SK-N-SH (cell line): ENCODE data around the gene MEP1A. TPM values are rescaled to one million over a fixed set of nuclear protein-coding genes. Genes with fewer than 3 reads are reported as not detected.

Source experiments
- CTCF ChIA-PET: fragments of 300-600, 350-600 bp; formaldehyde crosslinking; extraction: SDS; loops from one replicate; lab custom pipeline; 2021; lab: Yijun Ruan, JAX
- POLR2A ChIA-PET: fragments of 350-600 bp; sonication (Branson Sonifier 250); formaldehyde crosslinking; extraction: SDS; loops from one replicate; lab custom pipeline; 2020; ENCODE audit warnings: antibody characterized with exemption, inconsistent platforms; lab: Yijun Ruan, JAX
- DNase-seq: peaks from one replicate; pipeline ENCODE4 v3.0.0; 2012
- H2AFZ ChIP-seq: fragments of 200-600 bp; sonication (generic); 2 replicates; pipeline ENCODE4 v1.8.1; 2016; ENCODE audit warnings: antibody characterized with exemption, mild to moderate bottlenecking, low read depth
- H3F3A ChIP-seq: fragments of 200-600 bp; sonication (generic); replicated peaks from 2 replicates; pipeline ENCODE3; 2016; ENCODE audit warnings: antibody characterized with exemption, mild to moderate bottlenecking; ENCODE audit not compliant: insufficient read depth
- H3K27ac ChIP-seq, 2 experiments: fragments of 200-500 bp in 1 of 2; fragments of 200-600 bp in 1 of 2; sonication (Bioruptor generic) in 1 of 2; sonication (generic), shearing (Covaris generic) in 1 of 2; 2 replicates each; pipeline versions ENCODE4 v1.5.1 to v1.6.1; 2014 to 2016; ENCODE audit warnings: low read depth in 2 of 2, inconsistent platforms in 1 of 2, low read length in 1 of 2, mild to moderate bottlenecking in 1 of 2, mixed read lengths in 1 of 2
- H3K27me3 ChIP-seq: fragments of 200-600 bp; sonication (generic), shearing (Covaris generic); 2 replicates; pipeline ENCODE4 v1.6.1; 2016; ENCODE audit warnings: mixed run types; ENCODE audit not compliant: insufficient read depth
- H3K36me3 ChIP-seq, 2 experiments: fragments of 200-500 bp in 1 of 2; fragments of 200-600 bp in 1 of 2; sonication (Bioruptor generic) in 1 of 2; sonication (generic) in 1 of 2; replicated peaks in 1 of 2; 2 replicates each; pipeline versions ENCODE3 to v1.5.1; 2014 to 2016; ENCODE audit warnings: low read length in 1 of 2, mild to moderate bottlenecking in 1 of 2; ENCODE audit not compliant: insufficient read depth in 2 of 2, control insufficient read depth in 1 of 2
- H3K4me1 ChIP-seq, 2 experiments: fragments of 200-500 bp in 1 of 2; fragments of 200-600 bp in 1 of 2; sonication (Bioruptor generic) in 1 of 2; sonication (generic), shearing (Covaris generic) in 1 of 2; 2 replicates each; pipeline versions ENCODE4 v1.5.1 to v1.6.1; 2014 to 2016; ENCODE audit warnings: low read depth in 1 of 2, low read length in 1 of 2, mixed run types in 1 of 2; ENCODE audit not compliant: insufficient read depth in 2 of 2, control insufficient read depth in 1 of 2
- H3K4me2 ChIP-seq: fragments of 200-600 bp; sonication (generic), shearing (Covaris generic); 2 replicates; pipeline ENCODE4 v1.6.1; 2017; ENCODE audit warnings: mixed run types
- H3K4me3 ChIP-seq, 2 experiments: fragments of 200-500 bp in 1 of 2; fragments of 200-600 bp in 1 of 2; sonication (Bioruptor generic) in 1 of 2; sonication (generic), shearing (Covaris generic) in 1 of 2; 2 replicates each; pipeline versions ENCODE4 v1.5.1 to v1.8.1; 2014 to 2016; ENCODE audit warnings: low read depth in 2 of 2, inconsistent platforms in 1 of 2, low read length in 1 of 2, mild to moderate bottlenecking in 1 of 2, mixed read lengths in 1 of 2, moderate library complexity in 1 of 2
- H3K79me2 ChIP-seq: fragments of 200-600 bp; sonication (generic); 2 replicates; pipeline ENCODE4 v1.8.1; 2017; ENCODE audit warnings: mild to moderate bottlenecking; ENCODE audit not compliant: insufficient read depth
- H3K9ac ChIP-seq: fragments of 200-600 bp; sonication (generic); 2 replicates; pipeline ENCODE4 v1.6.1; 2017; ENCODE audit warnings: mixed run types
- H3K9me2 ChIP-seq: fragments of 200-600 bp; sonication (generic); 2 replicates; pipeline ENCODE4 v1.6.1; 2017; ENCODE audit warnings: mixed run types
- H3K9me3 ChIP-seq: fragments of 200-600 bp; sonication (generic); 2 replicates; pipeline ENCODE4 v1.6.1; 2017; ENCODE audit warnings: mixed run types, mild to moderate bottlenecking, moderate library complexity
- H4K20me1 ChIP-seq: fragments of 200-600 bp; sonication (generic); 2 replicates; pipeline ENCODE4 v1.6.1; 2017; ENCODE audit warnings: mild to moderate bottlenecking, mixed run types; ENCODE audit not compliant: insufficient read depth
- CHD2 ChIP-seq: fragments of 150-350 bp; IDR thresholded peaks from 2 replicates; pipeline ENCODE4 v1.6.1; 2018; ENCODE audit warnings: low read length; ENCODE audit not compliant: partially characterized antibody
- EZH2phosphoT487 ChIP-seq: fragments of 200-600 bp; sonication (generic); IDR thresholded peaks from 2 replicates; pipeline ENCODE4 v1.6.1; 2017; ENCODE audit warnings: low read depth, mixed run types, mild to moderate bottlenecking, antibody characterized with exemption, moderate library complexity, borderline replicate concordance
- FOXJ3 ChIP-seq: sonication (generic); formaldehyde crosslinking; IDR thresholded peaks from 2 replicates; pipeline ENCODE4 v1.5.1; 2020; ENCODE audit warnings: mild to moderate bottlenecking, missing genetic modification reagents
- IRF3 ChIP-seq: fragments of 150-350 bp; IDR thresholded peaks from 2 replicates; pipeline ENCODE4 v1.6.1; 2016; ENCODE audit warnings: mild to moderate bottlenecking, low read depth, low read length
- MXI1 ChIP-seq: IDR thresholded peaks from 2 replicates; pipeline ENCODE4 v1.6.1; 2012; ENCODE audit warnings: mild to moderate bottlenecking, low read depth, low read length, improper control_type of control experiment
- POLR2AphosphoS5 ChIP-seq: IDR thresholded peaks from 2 replicates; pipeline ENCODE4 v1.6.1; 2012; ENCODE audit warnings: low read depth, low read length
- RAD21 ChIP-seq: IDR thresholded peaks from 2 replicates; pipeline ENCODE4 v1.6.1; 2012; ENCODE audit warnings: mild to moderate bottlenecking, low read length
- RCOR1 ChIP-seq: fragments of 150-350 bp; IDR thresholded peaks from 2 replicates; pipeline ENCODE4 v1.6.1; 2017; ENCODE audit warnings: antibody characterized with exemption, low read length
- REST ChIP-seq: IDR thresholded peaks from 2 replicates; pipeline ENCODE4 v1.6.1; 2012; ENCODE audit warnings: mild to moderate bottlenecking, low read depth, low read length, moderate library complexity
- RFX5 ChIP-seq: IDR thresholded peaks from 2 replicates; pipeline ENCODE4 v1.6.1; 2012; ENCODE audit warnings: mild to moderate bottlenecking, improper control_type of control experiment, low read length
- RXRA ChIP-seq: IDR thresholded peaks from 2 replicates; pipeline ENCODE4 v1.4.0; 2012; ENCODE audit warnings: low read depth, mild to moderate bottlenecking, borderline replicate concordance
- SIN3A ChIP-seq: IDR thresholded peaks from 2 replicates; pipeline ENCODE4 v1.6.1; 2012; ENCODE audit warnings: low read depth, mild to moderate bottlenecking, low read length, moderate library complexity, borderline replicate concordance
- SMC3 ChIP-seq: IDR thresholded peaks from 2 replicates; pipeline ENCODE4 v1.6.1; 2012; ENCODE audit warnings: low read depth, low read length, improper control_type of control experiment
- TAF1 ChIP-seq: IDR thresholded peaks from 2 replicates; pipeline ENCODE4 v1.6.1; 2012; ENCODE audit warnings: low read depth, mild to moderate bottlenecking, low read length, moderate library complexity, borderline replicate concordance
- TCF12 ChIP-seq: IDR thresholded peaks from 2 replicates; pipeline ENCODE4 v1.4.0; 2012
- TEAD4 ChIP-seq: IDR thresholded peaks from 2 replicates; pipeline ENCODE4 v1.4.0; 2012; ENCODE audit warnings: mild to moderate bottlenecking, borderline replicate concordance; ENCODE audit not compliant: insufficient read depth
- USF1 ChIP-seq: IDR thresholded peaks from 2 replicates; pipeline ENCODE4 v1.4.0; 2012; ENCODE audit warnings: low read depth, borderline replicate concordance
- USF2 ChIP-seq: fragments of 150-350 bp; IDR thresholded peaks from 2 replicates; pipeline ENCODE4 v1.6.1; 2017; ENCODE audit warnings: antibody characterized with exemption, low read length, low read depth, borderline replicate concordance
- YY1 ChIP-seq: IDR thresholded peaks from 2 replicates; pipeline ENCODE4 v1.4.0; 2012; ENCODE audit warnings: low read depth, mild to moderate bottlenecking
- WGBS: methylation state at CpG from one replicate; pipeline ENCODE4 v1.1.6; 2017; ENCODE audit warnings: low lambda C conversion rate; 5-methylcytosine and 5-hydroxymethylcytosine counted together
- polyA plus RNA-seq, 3 experiments: library from polyadenylated mRNA; depleted of rRNA; stranded (reverse); fragments of >200 nt; gene quantifications; 2 replicates each; pipeline ENCODE4 v1.2.3, GENCODE V29; 2012

MEP1A gene
- polyA plus RNA-seq, 1 of the 3 experiments (the other 2 are of a cell fraction): not detected

GRCh38 chr6:46757214-46757596 lies 36.0 kb upstream of the MEP1A start:
- Histone ChIP-seq H4K20me1 (no peaks in the 10 kb centered on the region), H3K9me3 (no peaks in the 10 kb centered on the region), H2AFZ (no peak overlapping the region), H3F3A (no peaks in the 10 kb centered on the region), H3K36me3 (no peaks in the 10 kb centered on the region), H3K4me1 (no peaks in the 10 kb centered on the region), H3K4me2 (no peak overlapping the region), H3K4me3 (no peak overlapping the region), H3K9me2 (no peaks in the 10 kb centered on the region), H3K9ac (no peak overlapping the region), H3K79me2 (no peaks in the 10 kb centered on the region), H3K27ac (no peak overlapping the region), H3K27me3 (no peaks in the 10 kb centered on the region; the same call in 1 of the 2 replicates)
- ChIA-PET POLR2A (no interaction called here), CTCF (no interaction called here)
- TF ChIP-seq SIN3A (no peak), POLR2AphosphoS5 (no peak), TEAD4 (no peak), EZH2phosphoT487 (no peak), RCOR1 (no peak), REST (no peak), TAF1 (no peak), MXI1 (no peak), USF2 (no peak), RFX5 (no peak), RAD21 (no peak), SMC3 (no peak)
- no peak for DNase-seq
- WGBS: 2% methylated on average over 2 of the region's 2 CpGs

GRCh38 chr6:46758960-46759753 lies 34.0 kb upstream of the MEP1A start:
- Histone ChIP-seq H3K79me2 (no peaks in the 10 kb centered on the region), H3K36me3 (no peaks in the 10 kb centered on the region), H3K27me3 (no peaks in the 10 kb centered on the region; the same call in 1 of the 2 replicates), H3K9me3 (no peaks in the 10 kb centered on the region), H3K9me2 (no peaks in the 10 kb centered on the region), H3K27ac (no peak overlapping the region), H2AFZ (no peak overlapping the region), H3K4me3 (no peak overlapping the region), H3F3A (no peaks in the 10 kb centered on the region), H3K4me2 (no peak overlapping the region), H3K9ac (no peak overlapping the region), H4K20me1 (no peaks in the 10 kb centered on the region), H3K4me1 (no peaks in the 10 kb centered on the region)
- CTCF ChIA-PET: no interaction called here
- POLR2A ChIA-PET: no interaction called here
- DNase-seq: no peak
- WGBS: 4% methylated on average over 4 of the region's 4 CpGs
- no peak for TF ChIP-seq RXRA
- TF ChIP-seq TCF12: no peak
- no peak for TF ChIP-seq FOXJ3
- no peak for TF ChIP-seq USF1
- no peak for TF ChIP-seq RAD21
- no peak for TF ChIP-seq CHD2
- no peak for TF ChIP-seq EZH2phosphoT487
- TF ChIP-seq YY1: no peak
- no peak for TF ChIP-seq IRF3
